Right lobe of liver (tissue), 6 donors: ENCODE results near the gene TERT. TPM values are rescaled to one million over a fixed set of nuclear protein-coding genes. Genes with fewer than 3 reads are reported as not detected.

ENCODE experiments used
- ATAC-seq, 4 donors: fragments of 200-7000 bp; cut with Tn5 transposase; one replicate each; pipeline ENCODE4 v1.9.1; 2020; ENCODE audit warnings: mild to moderate bottlenecking in 4 of 4, moderate library complexity in 4 of 4
- DNase-seq, 3 donors: peaks; one replicate each; pipeline ENCODE4 v3.0.0-alpha.2; 2020
- H3K27ac ChIP-seq, 3 donors: fragments of 200-600 bp; one replicate each; pipeline ENCODE4 v1.8.0; 2022
- H3K27me3 ChIP-seq, 2 donors: fragments of 200-600 bp; one replicate each; pipeline ENCODE4 v1.8.0; 2022
- H3K36me3 ChIP-seq, 4 donors: fragments of 200-600 bp; sonication (generic) in 1 of 4; one replicate each; pipeline versions ENCODE4 v1.5.1 to v1.8.0; 2017 to 2022; ENCODE audit warnings: control low read depth in 1 of 4
- H3K4me1 ChIP-seq, 4 donors: fragments of 200-600 bp; sonication (generic) in 1 of 4; one replicate each; pipeline versions ENCODE4 v1.5.1 to v1.8.0; 2017 to 2022; ENCODE audit warnings: control low read depth in 1 of 4
- H3K4me3 ChIP-seq, 3 donors: fragments of 200-600 bp; one replicate each; pipeline ENCODE4 v1.8.0; 2022
- H3K9me3 ChIP-seq, 4 donors: fragments of 200-600 bp; sonication (generic) in 1 of 4; one replicate each; pipeline versions ENCODE4 v1.5.1 to v1.8.0; 2017 to 2022; ENCODE audit warnings: control low read depth in 1 of 4
- POLR2A ChIP-seq: fragments of 450-650 bp; IDR thresholded peaks from one replicate; pipeline ENCODE4 v1.6.1; 2017; ENCODE audit warnings: antibody characterized with exemption, mild to moderate bottlenecking
- WGBS: methylation state at CpG from one replicate; pipeline ENCODE4 v1.1.6; 2018; ENCODE audit warnings: low coverage, low lambda C conversion rate; ENCODE audit not compliant: insufficient coverage; ENCODE audit errors: missing lambda C conversion rate; 5-methylcytosine and 5-hydroxymethylcytosine counted together
- intact Hi-C, 2 donors: fragments of 100-400 bp; cut with DNase I; formaldehyde crosslinking; loops; one replicate each; pipeline versions ENCODE4 v1.11.2 to v1.14.1; 2022
- total RNA-seq, 6 experiments: library from RNA; depleted of rRNA in 2 of 6; stranded (reverse); fragments of >200 nt in 2 of 6; fragmentation: NEBNext Ultra II Directional in 3 of 6; extraction: Animal tissue kit (Norgen Biotek cat#: 25700) in 3 of 6; gene quantifications; one replicate each; pipeline versions ENCODE4 v1.1.0 to v1.2.4, GENCODE V29; 2016 to 2023
- TF ChIP-seq, protein P1 (sequence below), 4 donors: fragments of 200-600 bp in 3 of 4; fragments of 450-650 bp in 1 of 4; IDR thresholded peaks; one replicate each; pipeline versions ENCODE4 v1.5.1 to v1.8.0; 2016 to 2022; ENCODE audit warnings: antibody characterized with exemption in 4 of 4, mild to moderate bottlenecking in 2 of 4
- donor health status: DM: no; HTN: yes; CAD: no.
- donor health status: DM: no; HTN: no; CAD: no.
- donor health status: DM: no; HTN: no; CAD: no.
- donor health status: DM: no; HTN: yes; CAD: no.
- donor health status: DM: no; HTN: yes; CAD: no.

Gene TERT
- total RNA-seq, 6 experiments from 2014 or later: not detected

DNA sequence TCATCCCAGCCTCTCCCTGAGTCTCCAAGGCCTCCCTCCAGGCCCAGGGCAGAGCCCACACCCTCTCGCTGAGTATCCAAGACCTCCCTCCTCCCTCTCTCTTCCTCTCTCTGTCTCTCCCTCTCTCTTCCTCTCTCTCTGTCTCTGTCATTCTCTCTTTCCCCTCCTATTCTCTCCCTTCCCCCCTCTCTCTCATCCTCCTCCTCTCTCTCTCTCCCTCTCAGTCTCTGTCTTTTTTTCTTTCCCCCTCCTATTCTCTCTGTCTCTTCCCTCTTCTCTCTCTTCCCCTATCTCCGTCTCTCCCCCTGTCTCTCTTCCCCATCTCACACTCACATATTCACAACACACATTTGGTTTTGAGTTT, 85.4 kb downstream of the TERT start:
- no peaks in the 10 kb centered on the region for H3K4me1 ChIP-seq
- no peak for TF ChIP-seq POLR2A
- TF ChIP-seq, protein P1, sequence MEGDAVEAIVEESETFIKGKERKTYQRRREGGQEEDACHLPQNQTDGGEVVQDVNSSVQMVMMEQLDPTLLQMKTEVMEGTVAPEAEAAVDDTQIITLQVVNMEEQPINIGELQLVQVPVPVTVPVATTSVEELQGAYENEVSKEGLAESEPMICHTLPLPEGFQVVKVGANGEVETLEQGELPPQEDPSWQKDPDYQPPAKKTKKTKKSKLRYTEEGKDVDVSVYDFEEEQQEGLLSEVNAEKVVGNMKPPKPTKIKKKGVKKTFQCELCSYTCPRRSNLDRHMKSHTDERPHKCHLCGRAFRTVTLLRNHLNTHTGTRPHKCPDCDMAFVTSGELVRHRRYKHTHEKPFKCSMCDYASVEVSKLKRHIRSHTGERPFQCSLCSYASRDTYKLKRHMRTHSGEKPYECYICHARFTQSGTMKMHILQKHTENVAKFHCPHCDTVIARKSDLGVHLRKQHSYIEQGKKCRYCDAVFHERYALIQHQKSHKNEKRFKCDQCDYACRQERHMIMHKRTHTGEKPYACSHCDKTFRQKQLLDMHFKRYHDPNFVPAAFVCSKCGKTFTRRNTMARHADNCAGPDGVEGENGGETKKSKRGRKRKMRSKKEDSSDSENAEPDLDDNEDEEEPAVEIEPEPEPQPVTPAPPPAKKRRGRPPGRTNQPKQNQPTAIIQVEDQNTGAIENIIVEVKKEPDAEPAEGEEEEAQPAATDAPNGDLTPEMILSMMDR (IDR thresholded peaks at IDR 0.05): no peak
- intact Hi-C loops: no loop called here
- DNase-seq: no peak
- H3K4me3 ChIP-seq: no peak overlapping the region
- H3K36me3 ChIP-seq: no peaks in the 10 kb centered on the region
- 48% methylated on average over 2 of the region's 2 CpGs for WGBS
- H3K27ac ChIP-seq: no peak overlapping the region
- H3K27me3 ChIP-seq: no peaks in the 10 kb centered on the region
- peak in 1 of 4 donors; percentile 3 for ATAC-seq
- H3K9me3 ChIP-seq: no peaks in the 10 kb centered on the region

DNA sequence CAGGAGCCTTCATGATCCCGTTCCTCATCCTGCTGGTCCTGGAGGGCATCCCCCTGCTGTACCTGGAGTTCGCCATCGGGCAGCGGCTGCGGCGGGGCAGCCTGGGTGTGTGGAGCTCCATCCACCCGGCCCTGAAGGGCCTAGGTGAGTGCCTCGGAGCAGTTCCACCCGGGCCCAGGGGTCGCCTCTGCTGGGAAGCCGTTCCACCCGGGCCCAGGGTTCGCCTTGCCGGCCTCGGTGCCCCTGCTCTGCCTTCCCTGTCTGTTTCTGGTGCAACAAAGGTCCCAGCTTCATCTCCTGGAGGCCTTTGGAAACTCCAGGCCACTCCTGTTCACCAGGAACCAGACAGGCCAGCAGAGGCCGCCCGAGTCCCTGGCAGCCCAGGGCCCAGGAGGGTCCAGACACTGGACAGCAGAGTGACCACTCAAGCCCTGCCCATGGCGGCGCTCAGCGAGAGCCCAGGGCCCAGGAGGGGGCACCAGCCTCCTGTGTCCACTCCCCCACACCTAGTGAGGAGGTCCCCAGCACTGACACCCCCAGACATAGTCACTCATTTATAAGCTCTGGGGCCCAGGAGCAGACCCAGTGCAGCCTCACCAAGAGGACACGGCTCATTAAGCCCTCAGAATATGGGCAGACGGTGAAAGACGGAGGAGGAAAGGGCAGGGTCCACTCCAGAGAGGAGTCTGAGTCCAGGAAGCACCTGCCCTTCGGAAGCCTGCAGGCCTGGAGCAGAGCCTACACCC, 86.0 kb downstream of the TERT start:
- DNase-seq: peak in 1 of 3 donors; percentile 57
- H3K36me3 ChIP-seq: no peaks in the 10 kb centered on the region
- ATAC-seq: peak; percentile 47 to 64 (median 61)
- no peak overlapping the region for H3K4me3 ChIP-seq
- no peaks in the 10 kb centered on the region for H3K4me1 ChIP-seq
- WGBS: 100% methylated on average over 1 of the region's 24 CpGs
- H3K9me3 ChIP-seq: no peaks in the 10 kb centered on the region
- TF ChIP-seq, protein P1 (IDR thresholded peaks at IDR 0.05): peak; percentile 29 to 53 (median 39)
- TF ChIP-seq POLR2A: no peak
- no peak overlapping the region for H3K27ac ChIP-seq
- intact Hi-C loops: no loop called here
- H3K27me3 ChIP-seq: no peaks in the 10 kb centered on the region

DNA sequence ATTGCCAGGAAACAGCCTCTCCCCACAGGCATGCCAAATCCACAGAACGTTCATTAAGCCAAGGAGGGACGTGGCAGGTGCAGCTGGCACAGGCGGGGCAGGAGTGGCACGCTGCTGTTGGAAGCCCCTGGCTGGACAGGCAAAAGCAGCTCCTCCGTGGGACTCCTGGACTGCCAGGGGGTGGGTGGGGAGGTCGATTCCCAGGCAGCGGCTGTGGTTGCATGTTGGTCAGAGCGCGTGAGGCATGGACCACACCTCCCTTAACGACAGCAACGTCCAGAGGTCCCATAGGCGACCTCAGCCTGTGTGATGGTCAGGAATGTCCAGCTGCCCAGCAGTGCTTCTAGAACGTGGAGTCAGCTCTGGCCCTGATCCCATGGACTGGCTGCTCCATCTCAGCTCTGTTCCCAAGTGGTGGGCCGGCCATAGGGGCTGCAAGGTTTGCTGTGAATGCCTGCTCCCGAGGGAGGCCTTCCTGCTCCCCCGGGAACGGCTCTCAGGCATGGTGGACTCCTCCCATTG, 86.6 kb downstream of the TERT start:
- no peaks in the 10 kb centered on the region for H3K36me3 ChIP-seq
- TF ChIP-seq, protein P1 (IDR thresholded peaks at IDR 0.05): no peak
- no peak for TF ChIP-seq POLR2A
- no peaks in the 10 kb centered on the region for H3K4me1 ChIP-seq
- H3K4me3 ChIP-seq: no peak overlapping the region
- H3K9me3 ChIP-seq: no peaks in the 10 kb centered on the region
- ATAC-seq: no peak
- DNase-seq: peak in 1 of 3 donors; percentile 52
- H3K27me3 ChIP-seq: no peaks in the 10 kb centered on the region
- intact Hi-C loops: no loop called here
- H3K27ac ChIP-seq: no peak overlapping the region
- 50% methylated on average over 5 of the region's 17 CpGs for WGBS

DNA sequence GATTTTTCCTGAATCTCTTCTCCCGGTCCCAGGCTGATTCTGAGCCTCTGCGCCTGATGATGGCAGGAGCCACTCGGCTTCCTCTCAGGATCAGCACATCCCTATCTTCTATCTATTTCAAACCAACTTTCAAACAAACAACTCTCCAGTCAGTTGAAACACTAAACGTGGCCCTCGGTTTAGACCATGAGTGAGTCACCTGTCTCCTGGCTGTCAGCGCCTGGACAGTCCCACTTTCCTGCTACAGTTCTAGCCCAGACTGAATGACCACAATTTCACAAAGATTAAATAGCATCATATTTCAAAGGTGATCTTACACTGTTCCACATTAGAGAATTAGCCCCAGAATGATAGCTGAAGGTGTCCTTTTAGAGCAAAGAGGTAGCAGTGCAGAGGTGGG, 87.3 kb downstream of the TERT start:
- ATAC-seq (no peak), DNase-seq (no peak)
- 68% methylated on average over 5 of the region's 6 CpGs for WGBS
- Histone ChIP-seq H3K36me3 (no peaks in the 10 kb centered on the region), H3K27me3 (no peaks in the 10 kb centered on the region), H3K4me3 (no peak overlapping the region), H3K4me1 (no peaks in the 10 kb centered on the region), H3K9me3 (no peaks in the 10 kb centered on the region), H3K27ac (no peak overlapping the region)
- intact Hi-C loops: no loop called here
- TF ChIP-seq, protein P1 (IDR thresholded peaks at IDR 0.05): no peak
- no peak for TF ChIP-seq POLR2A
